Stimulated activated CD8-positive, alpha-beta memory T cell treated with anti-CD3 and anti-CD28 coated beads, Interleukin-15, amount 100 ng/mL, for 1 hour (primary cell): ENCODE data around the gene CYCS.
"Not testable (repeated sequence)": the region's sequence is repeated elsewhere in the genome, so short reads cannot be mapped to it uniquely, and the experiment has no call there.

Source experiments
- DNase-seq: peaks from one replicate; pipeline ENCODE4 v3.0.0-alpha.2; 2020; ENCODE audit warnings: low read depth

The CYCS gene

DNA sequence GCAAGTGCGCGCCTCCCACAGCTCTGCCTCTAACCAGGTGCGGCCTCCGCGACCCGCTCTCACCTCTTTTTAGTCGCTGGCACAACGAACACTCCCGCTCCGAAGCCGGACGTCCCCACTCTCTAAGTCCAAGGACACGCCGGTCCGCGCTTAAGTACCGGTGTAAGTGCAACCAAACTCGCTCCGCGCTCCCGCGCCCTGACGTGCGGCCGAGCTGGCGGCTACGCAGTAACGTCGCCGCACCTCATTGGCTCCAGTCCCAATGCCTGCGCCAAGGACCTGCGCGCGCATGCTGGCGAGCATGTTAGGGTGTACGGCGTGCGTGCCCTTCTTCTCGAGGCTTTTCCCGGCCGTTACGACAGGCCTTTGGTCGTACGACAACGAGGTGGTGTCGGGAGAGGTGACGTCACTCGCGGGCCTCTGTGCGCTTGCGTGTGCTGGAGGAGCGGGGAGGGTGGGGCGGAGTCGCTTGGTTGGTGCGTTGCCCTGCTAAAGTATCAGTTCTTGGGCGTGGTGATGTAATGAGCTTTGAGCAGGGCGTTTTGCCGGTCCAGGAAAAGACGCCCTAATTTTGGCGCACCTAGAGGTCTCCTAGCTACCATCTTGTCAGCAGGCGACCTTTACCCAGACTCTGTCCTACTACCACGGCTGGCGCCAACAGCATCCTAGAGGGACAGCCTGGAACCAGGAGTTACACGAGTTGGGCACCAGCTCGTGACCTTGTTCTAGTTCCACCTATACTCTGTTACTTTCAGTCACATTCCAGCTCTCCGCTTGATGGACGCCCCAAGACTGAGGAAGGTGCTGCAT, at the start of gene CYCS:
CYCS (minus strand) TSS at position 124 of the 810 bp plus-strand sequence. CDS start 1,141 bp downstream, outside the sequence.
- DNase-seq: peak; percentile 98

GRCh38 chr7:25173184-25173583, 48.1 kb upstream of the CYCS start:
- DNase-seq: no peak

DNA sequence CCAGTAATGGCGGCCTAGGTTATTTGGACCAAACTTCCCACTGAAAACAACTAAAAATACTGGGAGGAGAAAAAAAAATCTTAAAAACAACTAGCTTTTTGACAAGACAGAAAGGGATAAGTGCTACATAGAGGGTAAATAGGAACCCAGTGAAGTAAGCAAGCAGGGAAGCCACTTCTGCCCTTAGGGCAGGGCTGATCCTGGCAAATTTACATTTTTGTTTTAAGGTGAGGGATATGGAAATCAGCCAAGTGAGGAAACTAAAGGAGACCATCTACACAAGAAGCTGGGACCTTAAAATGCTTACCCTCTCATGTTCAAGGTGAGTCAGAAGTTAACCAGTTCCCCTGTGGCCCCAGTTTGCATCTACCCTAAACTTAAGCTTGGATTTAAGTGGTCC, 46.5 kb upstream of the CYCS start:
- no peak for DNase-seq

DNA sequence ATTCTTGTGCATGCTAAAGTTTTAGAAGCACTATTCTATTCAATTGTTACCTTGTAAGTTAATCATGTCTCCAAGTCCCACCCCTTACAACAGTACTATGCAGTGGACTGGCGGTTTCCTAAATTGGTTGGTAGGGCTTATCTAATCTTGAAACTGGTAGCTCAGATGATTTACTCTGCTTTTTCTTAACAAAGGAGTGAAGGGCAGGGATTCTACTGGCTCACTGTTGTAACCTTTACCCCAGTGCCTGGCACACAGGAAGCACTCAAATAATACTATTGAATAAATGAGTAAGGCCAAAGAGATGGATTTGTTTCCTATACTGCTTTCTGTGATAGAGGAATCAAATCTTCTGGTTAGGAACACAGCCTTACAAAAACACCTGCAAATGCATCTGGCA, 46.0 kb upstream of the CYCS start:
- no peak for DNase-seq

GRCh38 chr7:25169683-25170082, 44.6 kb upstream of the CYCS start:
- DNase-seq: no peak

- DNase-seq: no peak
Measured at GRCh38 chr7:25168145-25168544, 43.1 kb upstream of the CYCS start.

- no peak for DNase-seq
Measured at GRCh38 chr7:25167262-25167843, 42.3 kb upstream of the CYCS start.

DNA sequence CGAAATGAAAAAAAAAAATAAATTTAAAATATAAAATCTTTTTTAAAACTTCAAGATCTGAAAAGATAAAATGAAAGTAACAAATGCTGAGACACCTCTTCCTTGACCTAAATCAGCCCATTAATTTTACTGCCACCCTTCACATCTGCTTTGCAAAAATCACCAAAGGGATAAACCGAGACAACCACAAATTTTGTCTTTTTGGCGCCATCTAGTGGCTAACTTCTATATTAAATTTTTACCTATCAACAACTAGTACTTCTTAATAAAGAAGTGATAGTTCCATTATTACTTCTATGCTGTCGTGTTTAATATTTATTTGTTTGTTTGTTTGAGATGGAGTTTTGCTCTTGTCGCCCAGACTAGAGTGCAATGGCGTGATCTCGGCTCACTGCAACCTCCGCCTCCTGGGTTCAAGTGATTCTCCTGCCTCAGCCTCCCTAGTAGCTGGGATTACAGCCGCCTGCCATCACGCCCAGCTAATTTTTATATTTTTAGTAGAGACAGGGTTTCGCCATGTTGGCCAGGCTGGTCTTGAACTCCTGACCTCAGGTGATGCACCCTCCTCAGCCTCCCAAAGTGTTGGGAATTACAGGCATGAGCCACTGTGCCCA, 35.0 kb upstream of the CYCS start:
- DNase-seq: not testable (repeated sequence)

- no peak for DNase-seq
Measured at GRCh38 chr7:25158966-25159365, 33.9 kb upstream of the CYCS start.

DNA sequence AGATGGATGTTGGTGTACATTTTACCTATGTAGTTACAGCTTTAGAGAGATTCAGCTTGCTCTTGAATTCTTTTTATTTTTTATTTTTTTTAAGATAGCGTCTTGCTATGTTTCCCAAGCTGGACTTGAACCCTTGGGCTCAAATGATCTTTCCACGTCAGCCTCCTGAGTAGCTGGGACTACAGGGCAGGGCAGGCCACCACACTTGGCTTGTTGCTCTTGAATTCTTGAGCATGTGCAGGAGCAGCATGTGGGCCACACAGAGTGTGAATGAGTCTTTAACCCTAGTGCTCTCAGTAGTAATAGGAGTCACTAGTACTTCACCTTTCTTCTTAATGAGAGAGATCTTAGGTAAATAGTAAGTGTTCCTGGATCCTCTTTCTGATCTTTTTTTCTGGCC, 26.7 kb upstream of the CYCS start:
- no peak for DNase-seq

GRCh38 chr7:25149836-25150235, 24.8 kb upstream of the CYCS start:
- no peak for DNase-seq

DNA sequence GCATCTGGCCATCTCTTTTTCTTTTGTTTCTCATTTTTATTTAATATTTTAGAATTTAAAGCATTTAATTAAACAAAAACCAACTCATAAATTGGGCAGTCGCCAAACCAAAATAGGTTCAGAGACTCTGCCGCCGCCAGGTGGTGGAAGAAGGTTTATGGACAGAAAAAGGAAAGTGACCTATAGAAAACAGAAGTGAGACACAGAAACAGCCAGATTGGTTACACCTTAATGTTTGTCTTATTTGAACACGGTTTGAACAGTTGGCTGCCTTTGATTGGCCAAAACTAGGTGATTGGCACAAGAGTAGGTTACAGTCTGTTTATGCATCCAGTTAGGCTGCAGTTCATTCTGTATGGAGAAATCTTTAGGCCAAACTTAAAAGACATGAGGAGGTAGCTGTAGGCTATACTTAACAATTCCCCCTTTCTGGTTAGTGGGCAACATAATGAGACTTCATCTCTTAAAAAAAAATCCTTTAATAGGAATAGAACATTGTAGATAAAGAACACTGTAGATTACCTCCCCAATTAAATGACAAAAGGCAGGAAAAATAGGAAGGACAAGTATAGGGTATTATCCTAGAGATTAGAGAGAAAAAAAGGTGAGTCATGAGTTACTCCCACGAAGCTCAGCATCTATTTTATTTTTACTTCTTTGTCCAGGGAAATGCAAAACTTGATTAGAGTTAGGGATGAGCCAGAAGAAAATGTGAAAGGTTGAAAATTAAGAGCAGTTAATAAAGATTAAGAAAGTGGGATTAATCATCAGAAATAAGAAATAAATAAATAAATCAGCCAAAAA, 23.9 kb upstream of the CYCS start:
- DNase-seq: no peak

DNA sequence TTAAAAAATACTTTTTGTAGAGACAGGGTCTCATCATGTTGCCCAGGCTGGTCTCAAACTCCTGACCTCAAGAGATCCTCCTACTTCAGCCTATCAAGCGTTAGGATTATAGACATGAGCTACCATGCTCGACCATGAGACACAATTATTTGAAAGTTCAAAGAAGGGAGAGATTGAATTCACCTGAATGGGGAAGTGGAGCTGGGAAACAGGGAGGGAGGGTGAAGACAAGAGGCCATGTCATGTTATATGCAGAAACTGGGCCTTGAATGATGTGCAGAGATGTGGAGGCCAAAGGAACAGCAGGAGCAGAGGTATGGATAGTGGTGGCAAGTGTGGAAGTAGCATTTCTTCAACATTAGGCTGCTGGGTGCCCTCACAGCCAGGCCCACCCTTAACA, 18.7 kb upstream of the CYCS start:
- no peak for DNase-seq

DNA sequence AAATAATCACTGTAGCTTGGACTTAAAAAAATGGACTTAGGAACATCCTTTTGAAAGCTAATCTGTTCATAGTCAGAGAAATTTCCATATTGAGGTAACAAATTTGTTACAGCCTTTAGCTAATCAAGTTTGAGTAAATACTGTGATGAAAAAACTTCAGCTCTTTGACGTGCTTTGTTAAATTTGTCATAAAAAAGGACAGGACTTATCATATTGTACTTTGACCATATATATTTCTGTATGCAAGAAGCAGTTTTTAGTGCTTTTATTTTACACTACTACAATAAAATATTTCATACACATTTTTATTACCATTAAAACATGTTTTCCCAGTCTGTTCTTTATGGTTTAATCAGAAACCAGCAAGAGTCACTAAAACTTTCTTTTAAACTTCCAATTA, 14.5 kb upstream of the CYCS start:
- no peak for DNase-seq

- DNase-seq: no peak
Measured at GRCh38 chr7:25134358-25135010, 9.4 kb upstream of the CYCS start.

DNA sequence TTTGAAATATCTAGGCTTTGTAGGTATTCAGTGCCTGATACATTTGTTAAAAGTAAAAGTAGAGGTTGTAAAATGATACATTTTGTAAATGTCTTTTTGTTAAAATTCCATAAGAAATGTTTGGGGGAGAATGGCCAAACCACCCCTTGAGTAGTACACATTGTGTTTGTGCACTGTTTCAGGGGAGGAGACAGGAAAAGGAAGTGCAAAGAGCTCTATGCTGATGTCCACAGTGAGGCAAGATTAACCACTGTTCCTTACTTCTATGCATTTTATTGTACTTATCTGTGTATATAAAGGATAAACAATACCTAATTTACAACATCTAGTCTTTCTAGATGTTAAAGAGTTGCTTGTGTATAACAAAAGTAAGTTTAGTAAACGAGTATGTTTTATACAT, 7.4 kb upstream of the CYCS start:
- DNase-seq: no peak

DNA sequence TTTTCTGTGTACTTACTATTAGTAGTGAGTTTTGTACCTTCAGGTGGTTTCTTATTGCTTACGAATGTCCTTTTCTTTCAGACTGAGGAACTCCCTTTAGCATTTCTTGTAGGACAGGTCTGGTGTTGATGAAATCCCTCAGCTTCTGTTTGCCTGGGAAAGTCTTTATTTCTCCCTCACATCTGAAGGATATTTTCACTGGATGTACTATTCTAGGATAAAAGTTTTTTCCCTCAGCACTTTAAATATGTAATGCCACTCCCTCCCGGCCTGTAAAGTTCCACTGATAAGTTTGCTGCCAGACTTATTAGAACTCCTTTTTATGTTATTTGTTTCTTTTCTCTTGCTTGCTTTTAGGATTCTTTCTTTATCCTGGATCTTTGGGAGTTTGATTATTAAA, 1.7 kb upstream of the CYCS start:
- DNase-seq: no peak

- no peak for DNase-seq
Measured at GRCh38 chr7:25124465-25125136, 459 bp downstream of the CYCS start.

DNA sequence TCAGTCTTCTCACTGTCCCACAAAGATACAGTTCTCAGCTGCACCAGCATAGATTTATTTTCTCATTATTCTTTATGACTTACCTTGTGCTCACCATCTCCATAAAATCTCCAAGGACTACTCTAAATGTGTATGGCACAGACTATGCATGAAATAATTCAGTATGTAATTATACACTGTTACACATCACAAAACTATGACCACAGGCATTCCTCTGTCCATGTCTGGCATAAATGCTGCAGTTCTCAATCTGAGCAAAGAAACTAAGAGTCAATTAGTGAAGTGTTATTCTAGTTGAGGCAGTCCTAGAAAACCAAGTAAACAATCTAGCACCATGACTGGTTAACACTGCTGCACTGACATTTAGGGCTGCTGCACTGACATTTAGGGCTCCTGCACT, 2.7 kb downstream of the CYCS start:
- DNase-seq: no peak

- no peak for DNase-seq
Measured at GRCh38 chr7:25121599-25121998, 3.5 kb downstream of the CYCS start.

- no peak for DNase-seq
Measured at GRCh38 chr7:25119102-25119501, 6.0 kb downstream of the CYCS start.
